OCI-M2 (cell line): ENCODE measurements around the gene ILK.

Source experiments
- DNase-seq: peaks from one replicate; lab custom pipeline; 2025; ENCODE audit not compliant: unreplicated experiment; lab: John Stamatoyannopoulos, UW

Gene ILK

GRCh38 chr11:6633422-6634408 lies 30.1 kb downstream of the ILK start:
- DNase-seq: no peak

- no peak for DNase-seq
These were observed 31.0 kb downstream of the ILK start for GRCh38 chr11:6634534-6634933.

GRCh38 chr11:6635082-6635932 lies 31.7 kb downstream of the ILK start:
- DNase-seq: no peak

GRCh38 chr11:6636480-6636879 lies 32.9 kb downstream of the ILK start:
- no peak for DNase-seq

- no peak for DNase-seq
These were observed 34.3 kb downstream of the ILK start for GRCh38 chr11:6637871-6638270.

DNA sequence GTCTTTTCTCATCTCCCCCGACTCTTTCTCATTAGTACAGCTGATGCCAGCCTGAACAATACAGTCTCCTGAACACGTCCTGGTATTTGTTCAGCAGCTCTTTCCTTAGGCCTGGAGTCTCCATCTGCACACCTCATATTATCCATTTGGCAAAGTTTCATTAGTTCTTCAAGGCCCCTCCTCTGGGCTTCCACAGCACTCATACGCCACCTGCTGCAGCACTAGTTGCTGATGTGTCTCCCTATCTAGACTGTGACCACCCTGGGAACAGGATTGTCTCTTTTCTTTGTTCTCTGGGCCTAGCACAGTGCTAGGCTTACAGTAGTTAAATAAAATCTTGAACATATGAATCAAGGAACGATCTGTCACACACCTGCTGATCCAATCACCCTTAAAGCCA lies 34.9 kb downstream of the ILK start:
- no peak for DNase-seq

GRCh38 chr11:6640036-6640984 lies 36.7 kb downstream of the ILK start:
- DNase-seq: no peak

- no peak for DNase-seq
These were observed 37.6 kb downstream of the ILK start for GRCh38 chr11:6640985-6641701.

DNA sequence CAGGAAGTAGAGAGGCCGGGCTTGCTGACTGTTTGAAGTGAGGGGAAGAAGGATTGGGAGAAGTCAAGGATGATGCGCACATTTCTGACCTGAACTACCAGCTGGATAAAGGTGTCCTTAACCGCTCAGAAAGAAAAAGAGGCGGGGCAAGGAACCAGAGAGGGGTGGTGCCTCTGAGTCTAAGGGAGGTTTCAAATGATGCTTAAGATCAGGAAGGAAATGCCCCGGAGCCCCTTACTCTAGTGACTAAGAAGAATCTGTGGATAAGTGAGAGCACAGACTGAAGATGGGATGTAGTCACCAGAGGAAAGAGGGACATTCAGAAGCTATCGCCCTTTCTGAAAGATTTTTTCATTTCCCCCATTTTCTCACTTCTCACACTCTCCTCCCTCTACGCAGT lies 39.4 kb downstream of the ILK start:
- DNase-seq: no peak

- DNase-seq: no peak
These were observed 42.5 kb downstream of the ILK start for GRCh38 chr11:6646071-6646470.

DNA sequence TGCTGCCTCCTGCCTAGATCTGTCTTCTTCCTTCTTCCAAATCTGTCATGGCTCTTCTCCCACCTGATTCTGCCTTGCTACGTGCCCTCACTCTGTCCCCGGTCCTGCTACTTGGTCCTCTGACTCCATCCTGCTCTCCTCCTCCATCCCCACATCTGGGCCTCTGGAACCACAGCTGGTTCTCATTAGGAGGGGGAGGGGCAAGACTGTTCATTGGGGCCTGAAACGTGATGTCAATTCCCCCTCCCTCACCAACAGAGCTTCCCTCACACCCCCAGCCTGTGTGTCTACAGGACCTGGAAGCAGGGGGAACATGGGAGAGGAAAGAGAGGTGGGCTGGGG lies 43.0 kb downstream of the ILK start:
- no peak for DNase-seq

DNA sequence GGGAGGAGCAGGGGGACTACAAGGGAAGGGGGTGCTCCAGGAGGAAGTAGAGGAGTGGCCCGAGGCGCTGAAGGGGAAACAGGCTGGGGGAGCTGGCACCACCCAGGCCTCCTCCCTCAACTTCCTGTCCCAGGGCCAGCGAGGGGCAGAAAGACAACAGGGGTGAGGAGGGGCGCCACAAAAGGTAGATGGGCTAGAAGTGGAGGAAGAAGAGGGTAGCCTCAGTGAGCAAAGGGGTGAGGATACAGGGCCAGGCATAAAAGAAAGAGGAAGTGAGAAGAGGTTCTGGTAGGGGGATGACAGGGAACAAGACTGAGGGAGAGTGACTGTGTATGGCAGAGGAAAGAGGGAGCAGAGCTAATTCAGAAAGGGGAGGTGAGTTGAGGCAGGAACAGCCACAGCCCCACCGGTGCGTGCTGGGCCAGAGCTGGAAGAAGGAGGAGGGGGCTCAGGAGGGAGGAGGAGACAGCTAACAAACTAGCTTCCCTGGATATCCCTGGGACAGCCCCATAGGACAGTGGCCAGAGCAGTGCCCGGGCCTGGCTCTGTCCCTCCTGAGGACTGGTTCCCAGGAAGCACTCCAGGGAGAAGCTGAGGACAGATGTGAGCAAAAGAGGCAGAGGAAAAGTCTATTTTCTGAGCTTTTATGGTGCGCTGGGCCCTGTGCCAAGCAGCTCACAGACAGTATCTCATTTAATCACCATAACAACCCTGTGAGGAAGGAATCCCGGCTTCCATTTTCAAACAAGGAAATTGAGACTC lies 43.5 kb downstream of the ILK start:
- DNase-seq: no peak

GRCh38 chr11:6647836-6648235 lies 44.3 kb downstream of the ILK start:
- DNase-seq: no peak

GRCh38 chr11:6648501-6648900 lies 44.9 kb downstream of the ILK start:
- no peak for DNase-seq

- DNase-seq: no peak
These were observed 46.5 kb downstream of the ILK start for GRCh38 chr11:6650104-6650503.

- DNase-seq: no peak
These were observed 47.4 kb downstream of the ILK start for GRCh38 chr11:6650980-6651379.

- no peak for DNase-seq
These were observed 48.6 kb downstream of the ILK start for GRCh38 chr11:6652182-6652581.

DNA sequence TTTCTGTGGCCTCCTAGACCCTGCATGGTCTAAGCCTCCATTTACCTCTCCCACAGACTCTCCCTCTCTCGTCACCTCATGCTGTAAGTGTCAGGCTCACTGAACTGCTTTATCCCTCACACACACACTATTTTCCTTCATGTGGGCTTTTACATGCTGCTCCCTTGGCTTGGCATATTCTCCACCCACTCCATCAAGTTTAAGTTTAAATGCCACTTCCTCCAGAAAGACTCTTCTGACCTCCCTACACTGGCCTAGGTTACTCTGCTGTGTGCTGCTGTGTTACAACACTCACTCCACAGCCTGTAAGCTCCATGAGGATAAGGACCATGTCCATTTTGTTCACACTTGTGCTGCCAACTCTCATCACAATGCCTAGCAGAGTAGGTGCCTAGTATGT lies 49.5 kb downstream of the ILK start:
- DNase-seq: no peak

GRCh38 chr11:6653656-6654055 lies 50.1 kb downstream of the ILK start:
- no peak for DNase-seq
